Activated CD8-positive, alpha-beta T cell treated with anti-CD3 and anti-CD28 coated beads for 36 hours (primary cell): ENCODE measurements around the gene LRRC10. TPM values are rescaled to one million over a fixed set of nuclear protein-coding genes. Genes with fewer than 3 reads are reported as not detected.

Experiments
- ATAC-seq: fragments of 200-7000 bp; cut with Tn5 transposase; one replicate; pipeline ENCODE4 v1.10.0; 2021; ENCODE audit warnings: mild to moderate bottlenecking, moderate library complexity
- CTCF ChIA-PET: fragments of 350-600 bp; sonication (Branson Sonifier 250); formaldehyde crosslinking; loops from one replicate; lab custom pipeline; 2021; ENCODE audit warnings: antibody characterized with exemption; lab: Charles Lee
- POLR2A ChIA-PET: fragments of 350-600 bp; sonication (Branson Sonifier 250); formaldehyde crosslinking; loops from one replicate; lab custom pipeline; 2021; ENCODE audit warnings: antibody characterized with exemption; lab: Charles Lee
- DNase-seq: peaks from one replicate; pipeline ENCODE4 v3.0.0-alpha.2; 2020
- H3K27ac Mint-ChIP-seq: one replicate; pipeline ENCODE4 v1.8.0; 2021; ENCODE audit warnings: mild to moderate bottlenecking, mixed read lengths
- H3K27me3 Mint-ChIP-seq: one replicate; pipeline ENCODE4 v1.8.0; 2021; ENCODE audit warnings: mixed read lengths
- H3K36me3 Mint-ChIP-seq: one replicate; pipeline ENCODE4 v1.8.0; 2021; ENCODE audit warnings: low read depth, mixed read lengths
- H3K4me1 Mint-ChIP-seq: one replicate; pipeline ENCODE4 v1.8.0; 2021; ENCODE audit warnings: low read depth, mixed read lengths
- H3K4me3 Mint-ChIP-seq: one replicate; pipeline ENCODE4 v1.8.0; 2021; ENCODE audit warnings: mild to moderate bottlenecking, moderate library complexity, mixed read lengths
- H3K9me3 Mint-ChIP-seq: one replicate; pipeline ENCODE4 v1.8.0; 2021; ENCODE audit warnings: mixed read lengths
- CTCF ChIP-seq: fragments of 200-600 bp; IDR thresholded peaks from one replicate; pipeline ENCODE4 v1.8.0; 2022; ENCODE audit warnings: antibody characterized with exemption, mild to moderate bottlenecking
- intact Hi-C: fragments of 100-400 bp; cut with micrococcal nuclease; formaldehyde crosslinking; loops from one replicate; pipeline ENCODE4 v1.10.0; 2022
- total RNA-seq, 2 experiments: library from RNA; stranded (reverse); gene quantifications; one replicate each; pipeline ENCODE4 v1.2.3, GENCODE V29; 2021

The LRRC10 gene
- total RNA-seq, 2 experiments from 2014 or later: not detected

DNA sequence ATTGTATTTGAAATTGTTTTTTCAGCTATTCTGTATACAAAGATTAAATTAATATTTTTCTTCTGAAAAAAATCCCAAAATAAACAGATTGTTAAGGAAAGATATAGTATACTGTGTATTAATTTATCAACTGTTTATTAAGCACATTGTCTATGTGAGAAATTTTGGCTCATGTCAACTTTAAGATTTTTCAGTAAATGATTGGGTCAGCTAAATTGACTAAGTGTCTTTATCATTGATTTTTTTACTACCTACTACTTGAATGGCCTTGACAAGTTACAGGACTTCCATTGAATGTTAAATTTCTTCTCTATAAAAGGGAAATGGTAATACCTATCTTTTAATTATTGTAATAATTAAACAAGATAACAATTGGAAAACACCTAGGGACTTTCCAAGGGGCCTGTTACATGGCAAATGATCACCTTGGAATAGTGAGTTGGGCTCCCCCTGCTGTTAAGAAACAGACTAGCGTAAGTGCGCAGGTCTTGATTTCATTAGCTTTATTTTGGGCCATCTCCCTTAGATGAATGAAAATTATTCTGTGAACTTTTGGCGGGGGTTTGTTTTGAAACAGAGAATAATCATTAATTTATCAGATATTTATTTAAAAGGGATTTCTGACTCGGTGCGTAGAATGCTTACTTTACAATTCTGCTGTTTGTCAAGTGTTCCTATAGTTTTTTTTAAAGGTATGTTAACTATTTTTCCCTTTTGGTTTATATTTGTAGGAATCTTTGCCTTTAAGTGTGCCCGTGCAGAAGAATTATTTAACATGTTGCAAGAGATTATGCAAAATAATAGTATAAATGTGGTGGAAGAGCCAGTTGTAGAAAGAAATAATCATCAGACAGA, 39.9 kb downstream of the LRRC10 start:
- peaks cover 22% of the 10 kb centered on the region for H3K36me3 Mint-ChIP-seq
- H3K9me3 Mint-ChIP-seq: no peaks in the 10 kb centered on the region
- no peak overlapping the region for H3K27ac Mint-ChIP-seq
- intact Hi-C loops: loop anchor here (2.0 to 10.0 kb wide), 2 partner anchors 86 to 214 kb away; no protein-coding TSS in a partner anchor
- POLR2A ChIA-PET: interaction anchor here (1.3 kb wide), 2 partner anchors 212 to 280 kb away, joined by 3 to 4 read pairs; no protein-coding TSS in a partner anchor
- CTCF ChIA-PET: interaction anchor here (0.5 to 7.3 kb wide), 52 partner anchors 9 to 647 kb away, joined by 3 to 81 read pairs (median 4); partner anchors contain the start of genes CCT2, FRS2, LRRC10 and LYZ
- H3K4me1 Mint-ChIP-seq: no peaks in the 10 kb centered on the region
- TF ChIP-seq CTCF: peak; percentile 91
- no peaks in the 10 kb centered on the region for H3K27me3 Mint-ChIP-seq
- no peak overlapping the region for H3K4me3 Mint-ChIP-seq
- DNase-seq (peak; percentile 73), ATAC-seq (peak; percentile 83)

DNA sequence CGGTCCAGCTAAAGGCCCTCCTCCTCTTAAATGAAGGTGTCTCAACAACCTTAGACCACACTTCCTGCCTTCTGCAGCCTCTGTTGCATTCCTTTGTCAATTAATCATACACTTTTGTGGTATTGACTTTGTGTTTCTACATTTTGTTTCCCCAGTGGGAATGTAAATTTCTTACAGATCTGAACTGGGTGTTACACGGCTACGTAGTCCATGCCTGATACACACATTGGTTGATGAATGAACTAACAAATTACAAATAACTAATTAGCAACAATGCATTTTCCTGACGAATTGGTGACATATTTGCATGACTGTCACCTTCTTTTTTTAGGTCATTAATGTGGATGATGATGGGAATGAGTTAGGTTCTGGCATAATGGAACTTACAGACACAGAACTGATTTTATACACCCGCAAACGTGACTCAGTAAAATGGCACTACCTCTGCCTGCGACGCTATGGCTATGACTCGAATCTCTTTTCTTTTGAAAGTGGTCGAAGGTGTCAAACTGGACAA, 40.6 kb downstream of the LRRC10 start:
- ChIA-PET CTCF (interaction anchor here (0.9 to 7.3 kb wide), 34 partner anchors 10 to 414 kb away, joined by 3 to 81 read pairs (median 5); partner anchors contain the start of genes CCT2, FRS2, LRRC10 and LYZ), POLR2A (interaction anchor here (0.7 to 1.3 kb wide), 4 partner anchors 16 to 279 kb away, joined by 3 to 4 read pairs (median 3); no protein-coding TSS in a partner anchor)
- DNase-seq (no peak), ATAC-seq (no peak)
- Mint-ChIP-seq H3K36me3 (peaks cover 22% of the 10 kb centered on the region), H3K4me1 (no peaks in the 10 kb centered on the region), H3K27me3 (no peaks in the 10 kb centered on the region), H3K27ac (no peak overlapping the region), H3K4me3 (no peak overlapping the region), H3K9me3 (no peaks in the 10 kb centered on the region)
- TF ChIP-seq CTCF: no peak
- intact Hi-C loops: loop anchor here (2.0 to 10.0 kb wide), 2 partner anchors 85 to 213 kb away; no protein-coding TSS in a partner anchor

DNA sequence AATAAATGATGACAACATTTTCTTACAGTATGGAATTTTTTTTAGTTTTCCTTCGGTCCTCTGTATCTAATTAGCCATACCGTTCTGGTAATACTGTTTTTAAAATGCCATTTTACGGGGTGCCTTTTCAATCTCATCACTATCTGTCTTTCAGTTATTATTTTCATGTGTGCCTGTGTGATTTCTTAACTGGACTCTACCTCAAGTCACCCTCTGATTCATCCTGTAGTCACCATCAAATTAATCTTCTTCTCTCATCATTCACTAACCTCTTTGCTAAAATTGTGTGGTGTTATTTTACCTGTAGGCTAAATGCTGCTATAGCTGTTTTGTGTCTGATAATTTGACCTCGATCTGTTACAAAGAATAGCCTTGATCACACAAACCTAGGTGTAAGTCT, 41.5 kb downstream of the LRRC10 start:
- TF ChIP-seq CTCF: no peak
- CTCF ChIA-PET: interaction anchor here (0.7 to 7.3 kb wide), 10 partner anchors 9 to 289 kb away, joined by 3 to 81 read pairs (median 16); partner anchors contain the start of genes CCT2 and FRS2
- DNase-seq (no peak), ATAC-seq (no peak)
- H3K27ac Mint-ChIP-seq: peak overlapping the region; percentile 7
- H3K36me3 Mint-ChIP-seq: peaks cover 16% of the 10 kb centered on the region
- POLR2A ChIA-PET: interaction anchor here (0.6 to 0.9 kb wide), 3 partner anchors 17 to 211 kb away, joined by 3 read pairs; no protein-coding TSS in a partner anchor
- no peaks in the 10 kb centered on the region for H3K4me1 Mint-ChIP-seq
- intact Hi-C loops: no loop called here
- no peak overlapping the region for H3K4me3 Mint-ChIP-seq
- H3K9me3 Mint-ChIP-seq: no peaks in the 10 kb centered on the region
- H3K27me3 Mint-ChIP-seq: no peaks in the 10 kb centered on the region

GRCh38 chr12:69566603-69567002, 44.1 kb downstream of the LRRC10 start:
- Mint-ChIP-seq H3K36me3 (peaks cover 9% of the 10 kb centered on the region), H3K27me3 (no peaks in the 10 kb centered on the region), H3K27ac (peak overlapping the region; percentile 9), H3K9me3 (no peaks in the 10 kb centered on the region), H3K4me1 (no peaks in the 10 kb centered on the region), H3K4me3 (no peak overlapping the region)
- intact Hi-C loops: no loop called here
- ChIA-PET POLR2A (interaction anchor here (1.1 kb wide), 1 partner anchor 208 kb away, joined by 3 read pairs; no protein-coding TSS in a partner anchor), CTCF (interaction anchor here (0.8 to 7.3 kb wide), 7 partner anchors 12 to 275 kb away, joined by 3 to 78 read pairs (median 8); partner anchors contain the start of genes CCT2 and FRS2)
- DNase-seq (no peak), ATAC-seq (no peak)
- TF ChIP-seq CTCF: no peak
